Measurements from ENCODE around the gene TMEM132D. TPM values are rescaled to one million over a fixed set of nuclear protein-coding genes. Genes with fewer than 3 reads are reported as not detected.

Gene TMEM132D
- total RNA-seq, 2 donors from 2014 or later, result not detected

GRCh38 chr12:129186952-129187351 lies 716.9 kb downstream of the TMEM132D start:
- Histone ChIP-seq H3K27me3 (replicated peaks; ENCODE audit: insufficient read depth) (no peaks in the 10 kb centered on the region), H3K4me3 (no peak overlapping the region), H3K9me3 (no peaks in the 10 kb centered on the region), H3K27ac (no peak overlapping the region), H3K36me3 (no peaks in the 10 kb centered on the region), H3K4me1 (ENCODE audit: control insufficient read depth in 1 of 2, low read depth in 2 of 2) (no peaks in the 10 kb centered on the region)
- ATAC-seq (ENCODE audit: insufficient number of reproducible peaks, low FRiP score, low read depth) (no peak), DNase-seq (ENCODE audit: low spot score) (no peak)
- no peak for TF ChIP-seq CTCF (IDR thresholded peaks at IDR 0.05)

GRCh38 chr12:129185855-129186254 lies 718.0 kb downstream of the TMEM132D start:
- no peak for TF ChIP-seq CTCF (IDR thresholded peaks at IDR 0.05)

GRCh38 chr12:129184127-129184928 lies 719.5 kb downstream of the TMEM132D start:
- Histone ChIP-seq H3K36me3 (no peaks in the 10 kb centered on the region), H3K9me3 (no peaks in the 10 kb centered on the region), H3K4me1 (ENCODE audit: control insufficient read depth in 1 of 2, low read depth in 2 of 2) (no peaks in the 10 kb centered on the region), H3K27me3 (replicated peaks; ENCODE audit: insufficient read depth) (no peaks in the 10 kb centered on the region), H3K4me3 (no peak overlapping the region), H3K27ac (no peak overlapping the region)
- DNase-seq (ENCODE audit: low spot score) (no peak), ATAC-seq (ENCODE audit: insufficient number of reproducible peaks, low FRiP score, low read depth) (no peak)
- no peak for TF ChIP-seq CTCF (IDR thresholded peaks at IDR 0.05)

More at GRCh38 chr12:129185855-129186254, 718.0 kb downstream of the TMEM132D start:
- ATAC-seq (ENCODE audit: insufficient number of reproducible peaks, low FRiP score, low read depth) (no peak), DNase-seq (ENCODE audit: low spot score) (no peak)
- no peak overlapping the region for H3K4me3 ChIP-seq
- H3K36me3 ChIP-seq, result no peaks in the 10 kb centered on the region
- H3K27me3 ChIP-seq (replicated peaks; ENCODE audit: insufficient read depth), result no peaks in the 10 kb centered on the region
- no peaks in the 10 kb centered on the region for H3K9me3 ChIP-seq
- no peaks in the 10 kb centered on the region for H3K4me1 ChIP-seq (ENCODE audit: control insufficient read depth in 1 of 2, low read depth in 2 of 2)
- no peak overlapping the region for H3K27ac ChIP-seq

- TF ChIP-seq CTCF (IDR thresholded peaks at IDR 0.05), result no peak
- no peak overlapping the region for H3K27ac ChIP-seq
- H3K36me3 ChIP-seq, result no peaks in the 10 kb centered on the region
- DNase-seq (ENCODE audit: low spot score) (no peak), ATAC-seq (ENCODE audit: insufficient number of reproducible peaks, low FRiP score, low read depth) (no peak)
- no peaks in the 10 kb centered on the region for H3K27me3 ChIP-seq (replicated peaks; ENCODE audit: insufficient read depth)
- no peaks in the 10 kb centered on the region for H3K4me1 ChIP-seq (ENCODE audit: control insufficient read depth in 1 of 2, low read depth in 2 of 2)
- H3K9me3 ChIP-seq, result no peaks in the 10 kb centered on the region
- no peak overlapping the region for H3K4me3 ChIP-seq
These were observed 723.8 kb downstream of the TMEM132D start for GRCh38 chr12:129179941-129180553.

- no peak for ATAC-seq (ENCODE audit: insufficient number of reproducible peaks, low FRiP score, low read depth)
- TF ChIP-seq CTCF (IDR thresholded peaks at IDR 0.05), result no peak
- H3K4me1 ChIP-seq (ENCODE audit: control insufficient read depth in 1 of 2, low read depth in 2 of 2), result no peaks in the 10 kb centered on the region
- H3K9me3 ChIP-seq, result no peaks in the 10 kb centered on the region
- DNase-seq (ENCODE audit: low spot score), result no peak
- no peaks in the 10 kb centered on the region for H3K27me3 ChIP-seq (replicated peaks; ENCODE audit: insufficient read depth)
- no peak overlapping the region for H3K27ac ChIP-seq
- no peak overlapping the region for H3K4me3 ChIP-seq
- no peaks in the 10 kb centered on the region for H3K36me3 ChIP-seq
These were observed 733.9 kb downstream of the TMEM132D start for GRCh38 chr12:129169928-129170327.

Data from thoracic aorta (tissue), 2 donors.